Stimulated activated CD4-positive, alpha-beta T cell treated with anti-CD3 and anti-CD28 coated beads, Interleukin-4, amount 100 ng/mL, for 1 hour (primary cell): ENCODE results near the gene CYP2F1.
"Not testable (repeated sequence)": the region's sequence is repeated elsewhere in the genome, so short reads cannot be mapped to it uniquely, and the experiment has no call there.

Experiments
- DNase-seq: peaks from one replicate; pipeline ENCODE4 v3.0.0-alpha.2; 2020

Gene CYP2F1

GRCh38 chr19:41114132-41114531, at the start of gene CYP2F1:
Gene CYP2F1, plus strand, starts transcription at chr19:41114432. Its CDS starts 1,757 bp downstream, at chr19:41116189.
- no peak for DNase-seq

- DNase-seq, result no peak
Measured at GRCh38 chr19:41064974-41065569, 49.2 kb upstream of the CYP2F1 start.

- no peak for DNase-seq
Measured at GRCh38 chr19:41076286-41076685, 37.9 kb upstream of the CYP2F1 start.

GRCh38 chr19:41083516-41083915, 30.7 kb upstream of the CYP2F1 start:
- DNase-seq, result no peak

GRCh38 chr19:41085748-41086415, 28.4 kb upstream of the CYP2F1 start:
- no peak for DNase-seq

GRCh38 chr19:41088151-41088550, 26.1 kb upstream of the CYP2F1 start, which contains the start of gene CYP2A13:
Gene CYP2A13, plus strand, starts transcription at chr19:41088451. Its CDS starts 21 bp downstream, at chr19:41088472.
- DNase-seq, result no peak

GRCh38 chr19:41089959-41090358, 24.3 kb upstream of the CYP2F1 start:
- no peak for DNase-seq

GRCh38 chr19:41095703-41096102, 18.5 kb upstream of the CYP2F1 start:
- DNase-seq, result no peak

- DNase-seq, result no peak
Measured at GRCh38 chr19:41096353-41096752, 17.9 kb upstream of the CYP2F1 start.

GRCh38 chr19:41097302-41097701, 16.9 kb upstream of the CYP2F1 start:
- DNase-seq, result no peak

GRCh38 chr19:41098762-41099161, 15.5 kb upstream of the CYP2F1 start:
- no peak for DNase-seq

GRCh38 chr19:41102210-41102609, 12.0 kb upstream of the CYP2F1 start:
- not testable (repeated sequence) for DNase-seq

- DNase-seq, result no peak
Measured at GRCh38 chr19:41106177-41106576, 8.1 kb upstream of the CYP2F1 start.

GRCh38 chr19:41111296-41111695, 2.9 kb upstream of the CYP2F1 start:
- DNase-seq, result no peak

GRCh38 chr19:41111750-41112295, 2.4 kb upstream of the CYP2F1 start:
- DNase-seq, result no peak

- DNase-seq, result no peak
Measured at GRCh38 chr19:41112728-41113290, 1.4 kb upstream of the CYP2F1 start.

GRCh38 chr19:41116261-41116660, 2.0 kb downstream of the CYP2F1 start:
- DNase-seq, result no peak

GRCh38 chr19:41120929-41121911, 7.0 kb downstream of the CYP2F1 start:
- DNase-seq, result peak; percentile 18

GRCh38 chr19:41122846-41123245, 8.6 kb downstream of the CYP2F1 start:
- DNase-seq, result not testable (repeated sequence)

- DNase-seq, result no peak
Measured at GRCh38 chr19:41123716-41124294, 9.6 kb downstream of the CYP2F1 start.

- DNase-seq, result peak; percentile 48
Measured at GRCh38 chr19:41126765-41127203, 12.6 kb downstream of the CYP2F1 start.

GRCh38 chr19:41127362-41127761, 13.1 kb downstream of the CYP2F1 start:
- DNase-seq, result not testable (repeated sequence)
